ENCODE data around the gene NAXD. TPM values are rescaled to one million over a fixed set of nuclear protein-coding genes. Genes with fewer than 3 reads are reported as not detected.

Gene NAXD
- total RNA-seq, 1 experiment from 2014 or later = 32.1 TPM

GRCh38 chr13:110638814-110639806, 23.8 kb downstream of the NAXD start:
- Histone ChIP-seq H3K79me2 (ENCODE audit: insufficient read depth, low read length) (peaks cover 16% of the 10 kb centered on the region; the same call in 1 of the 2 replicates), H4K20me1 (ENCODE audit: insufficient read depth) (no peaks in the 10 kb centered on the region), H3K27me3 (ENCODE audit: insufficient read depth, low read length) (no peaks in the 10 kb centered on the region), H3K4me1 (ENCODE audit: control insufficient read depth in 1 of 2, insufficient read depth in 2 of 2, low read length in 2 of 2) (peaks cover 0 to 8% of the 10 kb centered on the region in 2 experiments; a peak in 1 of 4 replicates), H2AFZ (ENCODE audit: low read depth, low read length, poor library complexity, severe bottlenecking) (no peak overlapping the region), H3K36me3 (ENCODE audit: control insufficient read depth in 1 of 2, insufficient read depth in 2 of 2, low read length in 2 of 2) (peaks cover 20 to 41% of the 10 kb centered on the region in 2 experiments; a peak in 3 of 4 replicates), H3K27ac (ENCODE audit: low read depth, low read length) (no peak overlapping the region), H3K9me2 (ENCODE audit: insufficient read depth) (no peaks in the 10 kb centered on the region), H3K9me3 (ENCODE audit: control insufficient read depth in 1 of 2, insufficient read depth in 1 of 2, low read depth in 1 of 2, low read length in 2 of 2) (no peaks in the 10 kb centered on the region), H3K4me3 (replicated peaks in 1 of 2; ENCODE audit: low read depth in 1 of 2, low read length in 2 of 2) (no peak overlapping the region), H3K4me2 (ENCODE audit: low read length) (no peak overlapping the region), H3K9ac (ENCODE audit: low read length) (no peak overlapping the region)
- DNase-seq (ENCODE audit: low read depth, low spot score) (no peak), ATAC-seq (no peak)
- intact Hi-C loops (cut with micrococcal nuclease) = no loop called here
- ChIA-PET CTCF (no interaction called here), POLR2A (no interaction called here), RAD21 (ENCODE audit: low non-redundant PET in 1 of 2, low total read pairs in 2 of 2, uncharacterized antibody in 2 of 2, unreplicated experiment in 2 of 2) (no interaction called here)
- no peak for TF ChIP-seq RAD21 (IDR thresholded peaks at IDR 0.05; ENCODE audit: low read depth)
- no peak for TF ChIP-seq TCF7L2 (IDR thresholded peaks at IDR 0.05; ENCODE audit: borderline replicate concordance, extremely low read depth, insufficient read depth, insufficient read length)
- no TSS peak for BruUV-seq (replicated peaks)

- DNase-seq (ENCODE audit: low read depth, low spot score) = no peak
- RAD21 ChIA-PET (ENCODE audit: low non-redundant PET in 1 of 2, low total read pairs in 2 of 2, uncharacterized antibody in 2 of 2, unreplicated experiment in 2 of 2) = no interaction called here
Measured at GRCh38 chr13:110639935-110640334, 24.6 kb downstream of the NAXD start.

More at GRCh38 chr13:110639935-110640334, 24.6 kb downstream of the NAXD start:
- Histone ChIP-seq H3K36me3 (ENCODE audit: control insufficient read depth in 1 of 2, insufficient read depth in 2 of 2, low read length in 2 of 2) (peaks cover 20 to 45% of the 10 kb centered on the region in 2 experiments; a peak in 3 of 4 replicates), H3K27ac (ENCODE audit: low read depth, low read length) (no peak overlapping the region), H4K20me1 (ENCODE audit: insufficient read depth) (no peaks in the 10 kb centered on the region), H3K79me2 (ENCODE audit: insufficient read depth, low read length) (peaks cover 8% of the 10 kb centered on the region; the same call in 1 of the 2 replicates), H3K4me3 (replicated peaks in 1 of 2; ENCODE audit: low read depth in 1 of 2, low read length in 2 of 2) (no peak overlapping the region), H2AFZ (ENCODE audit: low read depth, low read length, poor library complexity, severe bottlenecking) (no peak overlapping the region), H3K4me1 (ENCODE audit: control insufficient read depth in 1 of 2, insufficient read depth in 2 of 2, low read length in 2 of 2) (peaks cover 0 to under 1% of the 10 kb centered on the region in 2 experiments; a peak in 1 of 4 replicates), H3K9me3 (ENCODE audit: control insufficient read depth in 1 of 2, insufficient read depth in 1 of 2, low read depth in 1 of 2, low read length in 2 of 2) (no peaks in the 10 kb centered on the region), H3K27me3 (ENCODE audit: insufficient read depth, low read length) (no peaks in the 10 kb centered on the region), H3K4me2 (ENCODE audit: low read length) (no peak overlapping the region), H3K9ac (ENCODE audit: low read length) (no peak overlapping the region), H3K9me2 (ENCODE audit: insufficient read depth) (no peaks in the 10 kb centered on the region)
- TF ChIP-seq CEBPB (IDR thresholded peaks at IDR 0.05; ENCODE audit: low read depth) (no peak), ZBTB33 (IDR thresholded peaks at IDR 0.05; ENCODE audit: extremely low read depth, insufficient replicate concordance, low read length) (no peak), EZH2phosphoT487 (IDR thresholded peaks at IDR 0.05; ENCODE audit: borderline replicate concordance) (no peak), EGR1 (IDR thresholded peaks at IDR 0.05; ENCODE audit: low read depth) (no peak), POLR2AphosphoS5 (IDR thresholded peaks at IDR 0.05; ENCODE audit: low read depth, low read length) (no peak), EZH2 (IDR thresholded peaks at IDR 0.05) (no peak), ELF1 (IDR thresholded peaks at IDR 0.05; ENCODE audit: borderline replicate concordance, low read depth) (no peak), SRF (IDR thresholded peaks at IDR 0.05; ENCODE audit: low read depth) (no peak), SP1 (IDR thresholded peaks at IDR 0.05; ENCODE audit: low read depth) (no peak), JUND (IDR thresholded peaks at IDR 0.05) (no peak)
- CTCF ChIA-PET = no interaction called here
- BruUV-seq (replicated peaks) = no TSS peak
- ATAC-seq = no peak
- intact Hi-C loops (cut with micrococcal nuclease) = no loop called here
- POLR2A ChIA-PET = no interaction called here

Measured in HCT116 (cell line).